ENCODE results near the gene PRSS48.

PRSS48 gene, protein sequence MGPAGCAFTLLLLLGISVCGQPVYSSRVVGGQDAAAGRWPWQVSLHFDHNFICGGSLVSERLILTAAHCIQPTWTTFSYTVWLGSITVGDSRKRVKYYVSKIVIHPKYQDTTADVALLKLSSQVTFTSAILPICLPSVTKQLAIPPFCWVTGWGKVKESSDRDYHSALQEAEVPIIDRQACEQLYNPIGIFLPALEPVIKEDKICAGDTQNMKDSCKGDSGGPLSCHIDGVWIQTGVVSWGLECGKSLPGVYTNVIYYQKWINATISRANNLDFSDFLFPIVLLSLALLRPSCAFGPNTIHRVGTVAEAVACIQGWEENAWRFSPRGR

GRCh38 chr4:151276787-151277562, at the start of gene PRSS48:
TSS of gene PRSS48 (plus strand) at chr4:151277161. CDS start at chr4:151277173, 12 bp downstream.
- DNase-seq = peak; percentile 80
- Histone ChIP-seq H3K9me3 (ENCODE audit: severe bottlenecking) (no peaks in the 10 kb centered on the region), H3K27ac (no peak within 1 kb of the TSS), H3K36me3 (peaks cover 5% of the 10 kb centered on the region), H3K4me3 (ENCODE audit: low read depth, low read length) (no peak within 1 kb of the TSS), H3K27me3 (ENCODE audit: insufficient read depth, low read depth, severe bottlenecking) (no peaks in the 10 kb centered on the region)
- TF ChIP-seq CTCF (IDR thresholded peaks at IDR 0.05; ENCODE audit: low read depth, low read length) = peak; percentile 93

- Histone ChIP-seq H3K27ac (no peak overlapping the region), H3K36me3 (peaks cover 4% of the 10 kb centered on the region; the same call in 1 of the 2 replicates), H3K9me3 (ENCODE audit: severe bottlenecking) (no peaks in the 10 kb centered on the region), H3K27me3 (ENCODE audit: insufficient read depth, low read depth, severe bottlenecking) (no peaks in the 10 kb centered on the region), H3K4me3 (ENCODE audit: low read depth, low read length) (no peak overlapping the region)
- no peak for TF ChIP-seq CTCF (IDR thresholded peaks at IDR 0.05; ENCODE audit: low read depth, low read length)
- DNase-seq = no peak
Measured at GRCh38 chr4:151227172-151227571, 49.8 kb upstream of the PRSS48 start.

DNA sequence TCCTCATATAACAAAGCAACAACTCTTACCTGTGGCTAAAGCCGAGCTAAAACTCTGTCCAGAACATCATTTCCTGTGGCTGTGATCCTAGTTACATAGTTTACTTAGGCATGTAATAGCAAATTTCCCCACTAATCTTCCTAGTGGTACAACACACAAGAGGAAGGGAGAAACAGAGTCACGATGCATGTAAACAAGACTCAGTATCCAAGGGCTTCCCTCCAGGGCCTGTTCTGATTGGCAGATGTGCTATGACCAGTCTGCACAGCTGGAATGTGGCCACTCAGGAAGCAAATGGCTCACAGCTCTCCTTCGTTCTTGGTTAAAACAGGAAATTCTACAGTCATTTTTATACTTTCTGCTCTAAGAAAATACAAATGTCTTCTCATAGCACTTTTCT, 49.2 kb upstream of the PRSS48 start:
- H3K4me3 ChIP-seq (ENCODE audit: low read depth, low read length) = no peak overlapping the region
- no peaks in the 10 kb centered on the region for H3K9me3 ChIP-seq (ENCODE audit: severe bottlenecking)
- DNase-seq = no peak
- H3K36me3 ChIP-seq = peaks cover 4% of the 10 kb centered on the region; the same call in 1 of the 2 replicates
- no peak overlapping the region for H3K27ac ChIP-seq
- no peaks in the 10 kb centered on the region for H3K27me3 ChIP-seq (ENCODE audit: insufficient read depth, low read depth, severe bottlenecking)
- TF ChIP-seq CTCF (IDR thresholded peaks at IDR 0.05; ENCODE audit: low read depth, low read length) = no peak

- TF ChIP-seq CTCF (IDR thresholded peaks at IDR 0.05; ENCODE audit: low read depth, low read length) = no peak
- no peaks in the 10 kb centered on the region for H3K9me3 ChIP-seq (ENCODE audit: severe bottlenecking)
- no peak overlapping the region for H3K27ac ChIP-seq
- H3K36me3 ChIP-seq = peaks cover 4% of the 10 kb centered on the region; the same call in 1 of the 2 replicates
- H3K27me3 ChIP-seq (ENCODE audit: insufficient read depth, low read depth, severe bottlenecking) = no peaks in the 10 kb centered on the region
- no peak for DNase-seq
- no peak overlapping the region for H3K4me3 ChIP-seq (ENCODE audit: low read depth, low read length)
Measured at GRCh38 chr4:151228189-151229119, 48.5 kb upstream of the PRSS48 start.

- Histone ChIP-seq H3K9me3 (ENCODE audit: severe bottlenecking) (no peaks in the 10 kb centered on the region), H3K27ac (peak overlapping the region; percentile 56), H3K36me3 (peaks cover 3% of the 10 kb centered on the region; the same call in 1 of the 2 replicates), H3K4me3 (ENCODE audit: low read depth, low read length) (no peak overlapping the region), H3K27me3 (ENCODE audit: insufficient read depth, low read depth, severe bottlenecking) (no peaks in the 10 kb centered on the region)
- peak; percentile 65 for DNase-seq
- no peak for TF ChIP-seq CTCF (IDR thresholded peaks at IDR 0.05; ENCODE audit: low read depth, low read length)
Measured at GRCh38 chr4:151231915-151232595, 44.9 kb upstream of the PRSS48 start.
